IMR-90 (cell line): ENCODE data around the gene FYB2. TPM values are rescaled to one million over a fixed set of nuclear protein-coding genes. Genes with fewer than 3 reads are reported as not detected.

ENCODE experiments used
- ATAC-seq: fragments of 200-7000 bp; cut with Tn5 transposase; 2 replicates; pipeline ENCODE4 v1.9.1; 2020; ENCODE audit warnings: low read depth, mild to moderate bottlenecking, moderate library complexity
- BruUV-seq: library from RNA; stranded (reverse); fragments of 400-500 nt; replicated peaks from 2 replicates; lab custom pipeline; 2021; lab: Mats Ljungman, UMichigan
- CTCF ChIA-PET: fragments of 300-600 bp; formaldehyde crosslinking; extraction: SDS; loops from one replicate; lab custom pipeline; 2021; ENCODE audit warnings: antibody characterized with exemption; lab: Yijun Ruan, JAX
- POLR2A ChIA-PET: fragments of 300-600 bp; sonication (Branson Sonifier 250); formaldehyde crosslinking; loops from one replicate; lab custom pipeline; 2022; ENCODE audit warnings: antibody characterized with exemption; ENCODE audit not compliant: unreplicated experiment; lab: Charles Lee
- DNase-seq: peaks from one replicate; pipeline ENCODE4 v3.0.0; 2013
- H2AFZ ChIP-seq: replicated peaks from 2 replicates; pipeline ENCODE3; 2013; ENCODE audit warnings: low read length, mild to moderate bottlenecking; ENCODE audit not compliant: poor library complexity
- H2AK5ac ChIP-seq: 2 replicates; pipeline ENCODE4 v1.6.1; 2013; ENCODE audit warnings: low read depth, low read length, inconsistent platforms
- H2AK9ac ChIP-seq: replicated peaks from 2 replicates; pipeline ENCODE3; 2013; ENCODE audit warnings: mild to moderate bottlenecking, low read depth, low read length, moderate library complexity; ENCODE audit not compliant: poor library complexity
- H2BK120ac ChIP-seq: 2 replicates; pipeline ENCODE4 v1.6.1; 2013; ENCODE audit warnings: low read depth, low read length, inconsistent platforms
- H2BK15ac ChIP-seq: 3 replicates; pipeline ENCODE4 v1.6.1; 2013; ENCODE audit warnings: low read depth, low read length, inconsistent platforms
- H2BK20ac ChIP-seq: 2 replicates; pipeline ENCODE4 v1.6.1; 2013; ENCODE audit warnings: low read depth, mild to moderate bottlenecking, inconsistent platforms, low read length, moderate library complexity
- H2BK5ac ChIP-seq: 2 replicates; pipeline ENCODE4 v1.6.1; 2013; ENCODE audit warnings: mild to moderate bottlenecking, low read depth, low read length, inconsistent platforms; ENCODE audit not compliant: poor library complexity, severe bottlenecking
- H3K14ac ChIP-seq: replicated peaks from 2 replicates; pipeline ENCODE4 v1.6.1; 2013; ENCODE audit warnings: low read depth, low read length, inconsistent platforms
- H3K18ac ChIP-seq: 2 replicates; pipeline ENCODE4 v1.6.1; 2013; ENCODE audit warnings: low read depth, low read length, control low read depth
- H3K23ac ChIP-seq: 2 replicates; pipeline ENCODE4 v1.6.1; 2013; ENCODE audit warnings: low read depth, low read length, inconsistent platforms
- H3K27ac ChIP-seq: 2 replicates; pipeline ENCODE4 v1.5.1; 2013; ENCODE audit warnings: mild to moderate bottlenecking, control low read depth, low read length; ENCODE audit not compliant: insufficient read depth
- H3K27me3 ChIP-seq: 2 replicates; pipeline ENCODE4 v1.6.1; 2013; ENCODE audit warnings: low read length; ENCODE audit not compliant: control insufficient read depth, insufficient read depth
- H3K36me3 ChIP-seq: 2 replicates; pipeline ENCODE4 v1.6.1; 2013; ENCODE audit warnings: low read length, mixed read lengths; ENCODE audit not compliant: control insufficient read depth, insufficient read depth
- H3K4ac ChIP-seq: 2 replicates; pipeline ENCODE4 v1.6.1; 2013; ENCODE audit warnings: low read depth, low read length, inconsistent platforms
- H3K4me1 ChIP-seq: 2 replicates; pipeline ENCODE4 v1.6.1; 2013; ENCODE audit warnings: low read length, mixed read lengths; ENCODE audit not compliant: control insufficient read depth, insufficient read depth
- H3K4me2 ChIP-seq: 2 replicates; pipeline ENCODE4 v1.6.1; 2013; ENCODE audit warnings: low read depth, mild to moderate bottlenecking, control low read depth, low read length, moderate library complexity
- H3K4me3 ChIP-seq: 2 replicates; pipeline ENCODE4 v1.5.1; 2013; ENCODE audit warnings: low read depth, mild to moderate bottlenecking, control low read depth, low read length, moderate library complexity; ENCODE audit not compliant: insufficient read depth
- H3K56ac ChIP-seq: 2 replicates; pipeline ENCODE4 v1.6.1; 2013; ENCODE audit warnings: low read length, inconsistent platforms; ENCODE audit not compliant: insufficient read depth; ENCODE audit errors: extremely low read depth
- H3K79me1 ChIP-seq, 2 experiments: 2 replicates each; pipeline ENCODE4 v1.6.1; 2013; ENCODE audit warnings: low read length in 2 of 2, inconsistent platforms in 1 of 2, low read depth in 1 of 2
- H3K9ac ChIP-seq: 2 replicates; pipeline ENCODE4 v1.6.1; 2013; ENCODE audit warnings: low read depth, low read length, control low read depth
- H3K9me1 ChIP-seq: 2 replicates; pipeline ENCODE4 v1.6.1; 2013; ENCODE audit warnings: low read length, inconsistent platforms; ENCODE audit not compliant: insufficient read depth
- H3K9me3 ChIP-seq: 2 replicates; pipeline ENCODE4 v1.6.1; 2013; ENCODE audit warnings: low read length; ENCODE audit not compliant: control insufficient read depth, insufficient read depth
- H4K20me1 ChIP-seq: 2 replicates; pipeline ENCODE4 v1.6.1; 2013; ENCODE audit warnings: low read length, inconsistent platforms; ENCODE audit not compliant: insufficient read depth
- H4K5ac ChIP-seq: 2 replicates; pipeline ENCODE4 v1.6.1; 2013; ENCODE audit warnings: mild to moderate bottlenecking, low read depth, low read length, control low read depth
- H4K8ac ChIP-seq, 2 experiments: 2 replicates each; pipeline ENCODE4 v1.6.1; 2013; ENCODE audit warnings: low read depth in 2 of 2, low read length in 2 of 2, control low read depth in 1 of 2, inconsistent platforms in 1 of 2
- H4K91ac ChIP-seq: 2 replicates; pipeline ENCODE4 v1.6.1; 2013; ENCODE audit warnings: low read depth, low read length, inconsistent platforms; ENCODE audit not compliant: insufficient read depth
- CHD1 ChIP-seq: IDR thresholded peaks from 2 replicates; pipeline ENCODE4 v1.6.1; 2012; ENCODE audit warnings: low read depth, low read length, improper control_type of control experiment
- FOS ChIP-seq: fragments of 150-350 bp; IDR thresholded peaks from 2 replicates; pipeline ENCODE4 v1.6.1; 2016; ENCODE audit warnings: low read depth, low read length
- MAFK ChIP-seq: IDR thresholded peaks from 2 replicates; pipeline ENCODE4 v1.6.1; 2012; ENCODE audit warnings: low read depth, low read length, improper control_type of control experiment
- MXI1 ChIP-seq: IDR thresholded peaks from 2 replicates; pipeline ENCODE4 v1.6.1; 2012; ENCODE audit warnings: low read depth, mild to moderate bottlenecking, low read length, moderate library complexity, borderline replicate concordance
- NFE2L2 ChIP-seq: fragments of 150-350 bp; IDR thresholded peaks from 2 replicates; pipeline ENCODE4 v1.6.1; 2016; ENCODE audit warnings: low read depth, mild to moderate bottlenecking, low read length
- POLR2A ChIP-seq: IDR thresholded peaks from 2 replicates; pipeline ENCODE4 v1.6.1; 2012; ENCODE audit warnings: mild to moderate bottlenecking, low read depth, low read length
- RAD21 ChIP-seq: IDR thresholded peaks from 2 replicates; pipeline ENCODE4 v1.6.1; 2012; ENCODE audit warnings: low read length, improper control_type of control experiment
- RCOR1 ChIP-seq: IDR thresholded peaks from 2 replicates; pipeline ENCODE4 v1.6.1; 2012; ENCODE audit warnings: mild to moderate bottlenecking, low read length, improper control_type of control experiment; ENCODE audit not compliant: insufficient replicate concordance
- WGBS, 2 experiments: methylation state at CpG; one replicate each; pipeline versions ENCODE4 v1.1.5 to v1.1.7; 2013; ENCODE audit warnings: missing lambda C conversion rate in 2 of 2; ENCODE audit not compliant: insufficient read length in 1 of 2; ENCODE audit errors: extremely low coverage in 2 of 2; 5-methylcytosine and 5-hydroxymethylcytosine counted together
- dilution Hi-C: fragments of 300-500 bp; cut with HindIII; formaldehyde crosslinking; loops from one replicate; pipeline ENCODE4 v1.14.3; 2018; ENCODE audit warnings: low sequenced_read_pairs; ENCODE audit not compliant: unreplicated experiment
- in situ Hi-C: fragments of 300-500 bp; cut with MboI; formaldehyde crosslinking; loops from 3 replicates; pipeline ENCODE4 v1.14.3; 2019; ENCODE audit warnings: low sequenced_read_pairs, inconsistent platforms, mixed read lengths
- intact Hi-C: fragments of 100-400 bp; cut with micrococcal nuclease; formaldehyde crosslinking; loops from 2 replicates; pipeline ENCODE4 v1.10.0; 2022
- polyA plus RNA-seq, 3 experiments: library from polyadenylated mRNA; depleted of rRNA; stranded (reverse); fragments of >200 nt; gene quantifications; 2 replicates each; pipeline ENCODE4 v1.2.3, GENCODE V29; 2012; ENCODE audit warnings: low replicate concordance in 1 of 3
- total RNA-seq: library from RNA; depleted of rRNA; stranded (reverse); fragments of >200 nt; gene quantifications from 2 replicates; pipeline ENCODE4 v1.2.3, GENCODE V29; 2012
- TF ChIP-seq, protein P1 (sequence below): conservative IDR thresholded peaks from 2 replicates; pipeline ENCODE4 v1.5.1; 2012; ENCODE audit warnings: mild to moderate bottlenecking, low read depth, low read length, improper control_type of control experiment
- TF ChIP-seq, protein P2 (sequence below): fragments of 150-350 bp; IDR thresholded peaks from 2 replicates; pipeline ENCODE4 v1.6.1; 2017; ENCODE audit warnings: mild to moderate bottlenecking, antibody characterized with exemption, low read length, low read depth
- TF ChIP-seq, protein P3 (sequence below): fragments of 150-350 bp; IDR thresholded peaks from 2 replicates; pipeline ENCODE4 v1.6.1; 2016; ENCODE audit warnings: low read depth, mild to moderate bottlenecking, low read length, moderate library complexity, borderline replicate concordance

FYB2 gene
- total and polyA plus RNA-seq, 2 of the 4 experiments (the other 2 are of a cell fraction), result under 0.01 TPM; not detected in 1

DNA sequence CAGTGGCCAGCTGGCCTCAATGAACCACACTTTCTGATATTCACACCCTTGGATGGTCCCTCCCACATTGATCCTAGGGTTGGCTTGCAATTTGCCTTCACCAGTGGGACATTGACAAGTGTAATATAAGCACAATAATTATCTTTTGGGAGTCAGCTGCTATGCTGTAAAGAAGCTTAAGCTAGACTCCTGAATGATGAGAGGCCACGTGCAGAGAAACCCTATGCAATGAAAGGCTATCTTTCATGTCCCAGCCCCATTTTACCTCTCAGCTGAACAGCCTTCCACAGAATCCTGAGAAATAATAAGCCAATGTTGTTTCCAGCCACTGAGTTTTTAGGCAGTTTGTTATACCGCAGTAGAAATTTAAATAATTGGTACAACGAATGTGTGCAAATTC is 24.3 kb upstream of the FYB2 start:
- Histone ChIP-seq H3K4me3 (no peak overlapping the region), H2BK15ac (no peak overlapping the region), H3K56ac (no peak overlapping the region), H3K9me1 (no peaks in the 10 kb centered on the region), H2AK5ac (no peak overlapping the region), H3K23ac (no peak overlapping the region), H4K8ac (no peak overlapping the region), H2BK20ac (no peak overlapping the region), H3K14ac (no peak overlapping the region), H3K18ac (no peak overlapping the region), H4K20me1 (no peaks in the 10 kb centered on the region), H3K4ac (no peak overlapping the region), H4K5ac (no peak overlapping the region), H3K9me3 (peaks cover 8% of the 10 kb centered on the region), H2AFZ (no peak overlapping the region), H3K36me3 (no peaks in the 10 kb centered on the region), H2AK9ac (no peak overlapping the region), H3K4me1 (no peaks in the 10 kb centered on the region; the same call in 1 of the 2 replicates), H2BK5ac (no peak overlapping the region), H3K27me3 (no peaks in the 10 kb centered on the region), H3K79me1 (no peaks in the 10 kb centered on the region), H3K9ac (no peak overlapping the region), H3K27ac (no peak overlapping the region), H3K4me2 (no peak overlapping the region), H4K91ac (no peak overlapping the region), H2BK120ac (no peak overlapping the region)
- ChIA-PET CTCF (interaction anchor here (1.0 kb wide), 1 partner anchor 12 kb away, joined by 3 read pairs; no protein-coding TSS in a partner anchor), POLR2A (no interaction called here)
- no TSS peak for BruUV-seq
- WGBS, 2 experiments, result no CpG with 5 or more reads among the region's 3 CpGs
- in situ Hi-C loops, result loop anchor here (25.0 kb wide), 1 partner anchor 644 kb away; no protein-coding TSS in a partner anchor
- TF ChIP-seq MAFK (no peak), NFE2L2 (no peak), FOS (no peak), RAD21 (no peak), CHD1 (no peak), POLR2A (no peak), MXI1 (no peak), RCOR1 (no peak)
- TF ChIP-seq, protein P1, sequence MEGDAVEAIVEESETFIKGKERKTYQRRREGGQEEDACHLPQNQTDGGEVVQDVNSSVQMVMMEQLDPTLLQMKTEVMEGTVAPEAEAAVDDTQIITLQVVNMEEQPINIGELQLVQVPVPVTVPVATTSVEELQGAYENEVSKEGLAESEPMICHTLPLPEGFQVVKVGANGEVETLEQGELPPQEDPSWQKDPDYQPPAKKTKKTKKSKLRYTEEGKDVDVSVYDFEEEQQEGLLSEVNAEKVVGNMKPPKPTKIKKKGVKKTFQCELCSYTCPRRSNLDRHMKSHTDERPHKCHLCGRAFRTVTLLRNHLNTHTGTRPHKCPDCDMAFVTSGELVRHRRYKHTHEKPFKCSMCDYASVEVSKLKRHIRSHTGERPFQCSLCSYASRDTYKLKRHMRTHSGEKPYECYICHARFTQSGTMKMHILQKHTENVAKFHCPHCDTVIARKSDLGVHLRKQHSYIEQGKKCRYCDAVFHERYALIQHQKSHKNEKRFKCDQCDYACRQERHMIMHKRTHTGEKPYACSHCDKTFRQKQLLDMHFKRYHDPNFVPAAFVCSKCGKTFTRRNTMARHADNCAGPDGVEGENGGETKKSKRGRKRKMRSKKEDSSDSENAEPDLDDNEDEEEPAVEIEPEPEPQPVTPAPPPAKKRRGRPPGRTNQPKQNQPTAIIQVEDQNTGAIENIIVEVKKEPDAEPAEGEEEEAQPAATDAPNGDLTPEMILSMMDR, result no peak
- TF ChIP-seq, protein P2, sequence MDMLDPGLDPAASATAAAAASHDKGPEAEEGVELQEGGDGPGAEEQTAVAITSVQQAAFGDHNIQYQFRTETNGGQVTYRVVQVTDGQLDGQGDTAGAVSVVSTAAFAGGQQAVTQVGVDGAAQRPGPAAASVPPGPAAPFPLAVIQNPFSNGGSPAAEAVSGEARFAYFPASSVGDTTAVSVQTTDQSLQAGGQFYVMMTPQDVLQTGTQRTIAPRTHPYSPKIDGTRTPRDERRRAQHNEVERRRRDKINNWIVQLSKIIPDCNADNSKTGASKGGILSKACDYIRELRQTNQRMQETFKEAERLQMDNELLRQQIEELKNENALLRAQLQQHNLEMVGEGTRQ, result no peak
- TF ChIP-seq, protein P3, sequence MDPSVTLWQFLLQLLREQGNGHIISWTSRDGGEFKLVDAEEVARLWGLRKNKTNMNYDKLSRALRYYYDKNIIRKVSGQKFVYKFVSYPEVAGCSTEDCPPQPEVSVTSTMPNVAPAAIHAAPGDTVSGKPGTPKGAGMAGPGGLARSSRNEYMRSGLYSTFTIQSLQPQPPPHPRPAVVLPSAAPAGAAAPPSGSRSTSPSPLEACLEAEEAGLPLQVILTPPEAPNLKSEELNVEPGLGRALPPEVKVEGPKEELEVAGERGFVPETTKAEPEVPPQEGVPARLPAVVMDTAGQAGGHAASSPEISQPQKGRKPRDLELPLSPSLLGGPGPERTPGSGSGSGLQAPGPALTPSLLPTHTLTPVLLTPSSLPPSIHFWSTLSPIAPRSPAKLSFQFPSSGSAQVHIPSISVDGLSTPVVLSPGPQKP, result no peak
- intact Hi-C loops, result no loop called here
- dilution Hi-C loops, result no loop called here
- DNase-seq (no peak), ATAC-seq (no peak)
